ENCODE results near the gene NTM.

NTM gene

DNA sequence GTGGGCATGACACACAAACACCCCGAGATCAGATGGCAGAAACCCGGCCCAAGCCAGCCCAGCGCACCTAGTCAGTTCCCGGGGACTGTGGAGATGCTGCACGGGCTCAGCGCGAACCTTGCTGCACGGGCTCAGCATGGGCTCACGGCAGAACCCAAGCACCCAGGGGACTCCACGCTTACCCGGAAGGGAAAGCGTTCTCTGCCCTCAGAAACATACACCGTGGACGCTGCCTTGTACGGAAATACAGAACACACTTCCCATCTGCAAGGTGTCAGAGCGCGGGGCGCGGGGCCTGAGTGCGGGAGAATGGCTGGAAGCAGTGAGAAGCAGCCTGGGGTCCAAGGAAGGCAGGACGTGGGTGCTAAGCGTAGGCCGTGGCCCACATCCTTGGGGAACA is 319.9 kb downstream of the NTM start:
- TF ChIP-seq, protein P1, sequence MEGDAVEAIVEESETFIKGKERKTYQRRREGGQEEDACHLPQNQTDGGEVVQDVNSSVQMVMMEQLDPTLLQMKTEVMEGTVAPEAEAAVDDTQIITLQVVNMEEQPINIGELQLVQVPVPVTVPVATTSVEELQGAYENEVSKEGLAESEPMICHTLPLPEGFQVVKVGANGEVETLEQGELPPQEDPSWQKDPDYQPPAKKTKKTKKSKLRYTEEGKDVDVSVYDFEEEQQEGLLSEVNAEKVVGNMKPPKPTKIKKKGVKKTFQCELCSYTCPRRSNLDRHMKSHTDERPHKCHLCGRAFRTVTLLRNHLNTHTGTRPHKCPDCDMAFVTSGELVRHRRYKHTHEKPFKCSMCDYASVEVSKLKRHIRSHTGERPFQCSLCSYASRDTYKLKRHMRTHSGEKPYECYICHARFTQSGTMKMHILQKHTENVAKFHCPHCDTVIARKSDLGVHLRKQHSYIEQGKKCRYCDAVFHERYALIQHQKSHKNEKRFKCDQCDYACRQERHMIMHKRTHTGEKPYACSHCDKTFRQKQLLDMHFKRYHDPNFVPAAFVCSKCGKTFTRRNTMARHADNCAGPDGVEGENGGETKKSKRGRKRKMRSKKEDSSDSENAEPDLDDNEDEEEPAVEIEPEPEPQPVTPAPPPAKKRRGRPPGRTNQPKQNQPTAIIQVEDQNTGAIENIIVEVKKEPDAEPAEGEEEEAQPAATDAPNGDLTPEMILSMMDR (IDR thresholded peaks at IDR 0.05), result no peak
- TF ChIP-seq ZFX (IDR thresholded peaks at IDR 0.05; ENCODE audit: borderline replicate concordance), result no peak
- no peak overlapping the region for H3K27ac ChIP-seq

DNA sequence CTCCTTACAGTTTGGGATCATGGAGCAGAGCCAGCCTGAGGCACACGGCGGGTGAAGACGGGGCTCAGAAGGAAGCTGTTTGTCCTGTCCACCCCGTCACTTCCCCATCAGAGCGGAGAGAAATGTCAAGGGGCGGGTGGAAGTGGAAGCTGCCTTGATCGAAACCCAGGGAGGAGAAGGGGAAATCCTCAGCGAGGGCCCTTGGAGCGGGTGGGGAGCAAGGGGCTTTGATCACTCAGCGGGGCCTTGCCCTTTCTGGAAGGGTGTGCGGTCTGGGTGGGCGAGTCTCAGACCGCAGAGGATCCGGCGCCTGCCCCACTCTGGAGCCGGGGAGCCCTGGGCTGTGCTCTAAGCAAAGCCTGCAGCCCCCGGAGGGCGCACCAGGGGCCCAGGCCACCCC is 320.4 kb downstream of the NTM start:
- no peak overlapping the region for H3K27ac ChIP-seq
- TF ChIP-seq, protein P1 (IDR thresholded peaks at IDR 0.05), result no peak
- no peak for TF ChIP-seq ZFX (IDR thresholded peaks at IDR 0.05; ENCODE audit: borderline replicate concordance)

DNA sequence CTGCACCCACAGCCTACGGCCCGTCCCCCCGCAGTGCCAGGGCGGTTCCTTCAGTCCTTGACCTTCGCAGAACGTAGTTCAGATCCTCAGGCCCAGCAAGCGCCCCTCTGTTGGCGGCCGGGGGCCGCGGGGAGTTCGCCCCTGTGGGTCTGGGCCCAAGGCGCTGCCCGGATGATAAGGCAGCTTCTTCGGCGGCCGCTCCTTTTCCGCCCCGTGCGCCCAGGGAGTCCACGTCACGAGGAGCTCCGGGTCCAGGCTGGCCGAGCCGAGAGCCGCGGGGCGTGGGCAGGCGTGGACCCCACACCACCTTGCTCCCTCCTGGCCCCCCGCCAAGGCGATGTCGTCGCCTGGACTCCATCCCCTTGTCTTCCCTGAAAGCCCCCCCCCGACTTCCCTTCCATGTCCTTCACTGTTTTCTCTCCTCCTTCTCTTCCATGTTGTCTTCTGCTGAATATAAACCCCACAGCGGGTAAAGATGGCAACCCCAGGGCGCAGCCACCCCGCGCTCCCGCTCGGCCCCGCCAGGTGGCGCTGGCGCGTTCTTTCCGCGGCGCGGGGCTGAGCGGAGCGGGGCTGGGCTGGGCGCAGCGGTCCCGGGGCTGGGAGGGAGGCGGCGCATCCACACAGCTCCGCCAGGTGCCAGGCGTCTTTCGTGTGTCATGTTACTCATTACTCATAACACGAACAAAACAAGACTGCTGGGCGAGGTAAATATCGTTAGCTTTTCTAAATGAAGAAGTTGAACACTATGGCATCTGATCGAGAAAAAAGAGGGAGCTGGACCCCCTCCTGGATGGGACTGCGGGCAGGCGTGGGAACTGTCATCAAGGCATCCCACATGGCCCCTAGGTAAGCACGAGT is 321.0 kb downstream of the NTM start:
- no peak overlapping the region for H3K27ac ChIP-seq
- TF ChIP-seq, protein P1 (IDR thresholded peaks at IDR 0.05), result peak; percentile 95
- TF ChIP-seq ZFX (IDR thresholded peaks at IDR 0.05; ENCODE audit: borderline replicate concordance), result no peak

DNA sequence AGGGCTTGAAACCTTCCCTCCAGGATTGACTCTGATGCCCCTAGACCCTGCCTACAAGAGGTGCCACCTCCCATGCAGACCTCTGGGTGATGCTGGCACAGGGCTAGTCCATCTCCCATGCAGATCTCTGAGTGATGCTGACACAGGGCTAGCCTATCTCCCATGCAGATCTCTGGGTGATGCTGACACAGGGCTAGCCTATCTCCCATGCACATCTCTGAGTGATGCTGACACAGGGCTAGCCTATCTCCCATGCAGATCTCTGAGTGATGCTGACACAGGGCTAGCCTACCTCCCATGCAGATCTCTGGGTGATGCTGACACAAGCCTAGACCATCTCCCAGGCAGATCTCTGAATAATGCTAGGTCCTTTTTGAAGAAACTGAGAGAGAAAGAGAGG is 321.7 kb downstream of the NTM start:
- TF ChIP-seq ZFX (IDR thresholded peaks at IDR 0.05; ENCODE audit: borderline replicate concordance), result no peak
- TF ChIP-seq, protein P1 (IDR thresholded peaks at IDR 0.05), result no peak
- no peak overlapping the region for H3K27ac ChIP-seq

DNA sequence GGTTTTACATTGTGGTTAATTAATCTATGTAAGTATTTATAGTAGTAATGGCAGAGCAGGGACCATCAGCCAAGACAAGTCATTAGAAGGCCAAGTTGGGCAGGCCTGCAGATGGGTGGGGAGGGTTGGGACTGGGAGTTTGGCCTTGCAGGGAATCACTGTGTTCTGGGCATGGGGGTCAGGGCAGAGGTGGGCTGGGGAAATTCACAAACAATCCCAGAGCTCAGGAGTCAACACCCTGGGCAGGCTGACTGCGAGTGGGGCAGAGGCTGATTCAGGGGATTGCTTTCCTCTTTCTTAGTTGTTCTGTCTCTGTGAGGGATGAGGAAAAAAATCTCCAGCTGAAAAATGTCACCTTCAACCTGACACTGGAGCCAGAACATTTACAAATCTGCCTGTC is 322.5 kb downstream of the NTM start:
- no peak overlapping the region for H3K27ac ChIP-seq
- TF ChIP-seq, protein P1 (IDR thresholded peaks at IDR 0.05), result no peak
- no peak for TF ChIP-seq ZFX (IDR thresholded peaks at IDR 0.05; ENCODE audit: borderline replicate concordance)

DNA sequence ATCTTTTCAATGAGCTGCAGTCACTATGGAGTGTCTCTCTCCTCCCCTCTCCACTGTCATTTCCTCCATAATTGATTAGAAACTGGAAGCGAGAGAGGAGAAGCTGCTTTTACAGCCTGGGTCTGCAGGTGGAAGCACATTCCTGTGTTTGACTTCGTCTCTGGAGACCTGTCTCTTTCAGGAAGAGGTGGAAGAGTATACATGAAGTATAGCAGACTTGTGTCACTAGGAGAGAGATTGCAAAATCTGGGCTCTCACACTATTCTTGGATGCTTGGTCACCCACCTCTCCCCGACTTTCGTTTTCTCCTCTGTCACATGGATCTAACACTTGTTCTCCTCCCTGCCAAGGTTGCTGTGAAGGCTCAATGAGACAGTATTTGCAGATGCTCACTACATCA is 323.3 kb downstream of the NTM start:
- H3K27ac ChIP-seq, result no peak overlapping the region
- no peak for TF ChIP-seq ZFX (IDR thresholded peaks at IDR 0.05; ENCODE audit: borderline replicate concordance)
- TF ChIP-seq, protein P1 (IDR thresholded peaks at IDR 0.05), result no peak
